GM21717 (cell line): ENCODE measurements around the gene CCDC74A.
"Not testable (repeated sequence)": the region's sequence is repeated elsewhere in the genome, so short reads cannot be mapped to it uniquely, and the experiment has no call there.

Experiments
- ATAC-seq: cut with Tn5 transposase; IDR thresholded peaks from one replicate; pipeline ENCODE4 v1.9.1; 2021; ENCODE audit warnings: mild to moderate bottlenecking, moderate library complexity; ENCODE audit not compliant: unreplicated experiment

CCDC74A gene

DNA sequence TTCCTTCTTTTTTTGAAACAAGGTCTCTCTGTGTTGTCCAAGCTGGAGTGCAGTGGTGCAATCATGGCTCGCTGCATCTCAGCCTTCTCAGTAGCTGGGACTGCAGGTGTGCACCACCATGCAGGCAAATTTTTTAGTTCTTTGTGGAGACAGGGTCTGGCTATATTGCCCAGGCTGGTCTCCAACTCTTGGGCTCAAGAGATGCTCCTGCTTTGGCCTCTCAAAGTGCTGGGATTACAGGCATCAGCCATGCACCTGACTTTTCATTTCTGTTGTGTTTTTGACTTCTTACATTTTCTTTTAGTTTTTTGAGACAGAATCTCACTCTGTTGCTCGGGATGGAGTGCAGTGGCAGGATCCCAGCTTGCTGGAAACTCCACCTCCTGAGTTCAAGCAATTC, 2.4 kb upstream of the CCDC74A start:
- ATAC-seq, result not testable (repeated sequence)

DNA sequence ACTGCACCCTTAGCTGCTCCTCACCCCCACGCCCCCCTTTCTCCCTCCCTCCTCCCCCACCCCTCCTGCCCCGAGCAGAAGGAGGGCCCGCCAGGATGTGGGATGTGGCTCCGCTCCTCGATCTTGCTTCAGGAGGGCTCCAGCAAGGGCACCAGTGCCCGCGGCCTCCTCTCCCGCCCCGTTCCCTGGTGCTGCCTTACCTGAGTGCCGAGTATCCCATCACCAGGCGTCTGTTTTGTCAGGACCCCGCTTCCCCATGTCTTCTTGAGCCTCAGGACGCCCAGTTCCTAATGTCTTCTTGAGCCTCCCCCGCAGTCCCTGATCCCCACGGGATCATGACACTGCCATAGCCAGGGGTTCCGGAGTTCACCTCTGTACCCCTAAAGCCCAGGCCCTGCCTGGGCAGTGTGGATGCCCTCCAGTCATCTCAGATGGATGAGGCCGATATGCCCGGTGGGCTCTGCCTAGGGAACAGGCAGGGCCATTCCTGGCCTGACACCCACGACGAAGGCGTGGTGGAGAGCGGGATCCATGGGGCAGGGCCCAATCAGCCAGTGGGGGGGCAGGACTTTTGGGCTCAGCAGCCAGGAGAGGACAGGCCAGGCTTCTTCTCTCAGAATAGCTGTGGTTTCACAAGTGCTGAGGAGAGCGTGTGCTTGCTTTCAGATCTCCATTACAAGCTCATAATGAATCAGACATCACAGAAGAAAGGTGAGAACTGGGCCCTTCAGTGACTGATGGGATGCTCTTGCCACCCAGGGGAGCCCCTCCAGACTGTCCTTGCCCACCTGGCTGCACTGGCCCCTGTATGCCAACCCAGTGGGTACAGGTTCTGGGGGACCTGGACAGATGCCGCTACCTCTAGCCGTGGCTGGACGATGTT, 1.5 kb downstream of the CCDC74A start:
- peak; percentile 73 for ATAC-seq

DNA sequence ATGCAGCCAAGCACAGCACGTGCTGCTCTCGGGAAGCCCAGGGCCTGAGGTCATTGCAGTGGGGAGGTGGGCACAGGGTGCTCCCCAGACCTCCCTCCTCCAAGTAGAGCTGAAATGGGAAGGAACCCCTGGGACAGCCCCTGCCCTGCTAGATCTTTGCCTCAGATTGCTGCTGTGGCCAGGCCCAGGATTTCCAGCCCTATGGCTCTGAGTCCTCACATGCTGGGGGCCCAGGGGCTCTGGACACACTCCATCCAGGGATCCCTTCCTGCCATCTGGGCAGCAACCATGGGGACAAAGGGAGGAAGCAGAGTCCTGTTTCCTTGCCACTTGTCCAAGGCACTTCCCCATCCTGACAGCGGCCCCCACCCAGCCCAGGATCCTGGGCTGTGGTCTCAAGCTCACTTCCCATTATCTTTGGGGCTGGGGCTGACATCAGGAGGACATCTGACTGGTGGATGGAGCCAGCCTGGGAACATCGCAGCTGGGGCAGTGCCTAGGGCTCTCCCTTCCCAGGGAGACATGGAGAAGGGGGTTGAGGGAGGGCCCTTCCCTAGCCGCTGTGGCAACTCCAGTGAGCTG, 2.3 kb downstream of the CCDC74A start:
- ATAC-seq, result not testable (repeated sequence)

DNA sequence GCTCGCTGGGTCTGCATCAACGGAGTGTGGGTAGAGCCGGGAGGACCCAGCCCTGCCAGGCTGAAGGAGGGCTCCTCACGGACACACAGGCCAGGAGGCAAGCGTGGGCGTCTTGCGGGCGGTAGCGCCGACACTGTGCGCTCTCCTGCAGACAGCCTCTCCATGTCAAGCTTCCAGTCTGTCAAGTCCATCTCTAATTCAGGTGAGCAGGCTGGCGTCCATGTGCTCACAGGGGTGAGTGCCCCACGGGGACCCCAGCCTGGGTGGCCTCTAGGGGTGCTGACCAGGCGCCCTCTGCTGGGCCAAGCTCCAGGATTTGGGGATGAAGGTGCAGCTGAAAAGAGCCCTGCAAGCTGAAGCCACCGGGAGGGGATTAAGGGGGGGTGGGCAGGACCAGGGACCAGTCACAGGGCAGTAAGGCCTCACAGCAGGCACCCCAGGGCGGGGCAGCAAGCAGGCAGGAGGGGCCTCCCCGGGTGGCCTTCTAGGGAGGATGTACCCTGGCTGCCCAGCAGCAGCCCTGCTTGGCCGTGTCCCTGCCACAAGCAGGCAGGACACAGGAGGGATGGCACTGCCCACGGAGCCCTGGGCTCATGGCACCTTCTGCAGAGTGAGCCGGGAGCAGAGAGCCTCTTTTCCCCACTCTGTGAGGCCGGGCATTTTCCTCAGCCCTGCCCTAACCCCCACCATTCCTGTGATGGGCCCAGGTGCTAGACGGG, 3.1 kb downstream of the CCDC74A start:
- ATAC-seq, result not testable (repeated sequence)

DNA sequence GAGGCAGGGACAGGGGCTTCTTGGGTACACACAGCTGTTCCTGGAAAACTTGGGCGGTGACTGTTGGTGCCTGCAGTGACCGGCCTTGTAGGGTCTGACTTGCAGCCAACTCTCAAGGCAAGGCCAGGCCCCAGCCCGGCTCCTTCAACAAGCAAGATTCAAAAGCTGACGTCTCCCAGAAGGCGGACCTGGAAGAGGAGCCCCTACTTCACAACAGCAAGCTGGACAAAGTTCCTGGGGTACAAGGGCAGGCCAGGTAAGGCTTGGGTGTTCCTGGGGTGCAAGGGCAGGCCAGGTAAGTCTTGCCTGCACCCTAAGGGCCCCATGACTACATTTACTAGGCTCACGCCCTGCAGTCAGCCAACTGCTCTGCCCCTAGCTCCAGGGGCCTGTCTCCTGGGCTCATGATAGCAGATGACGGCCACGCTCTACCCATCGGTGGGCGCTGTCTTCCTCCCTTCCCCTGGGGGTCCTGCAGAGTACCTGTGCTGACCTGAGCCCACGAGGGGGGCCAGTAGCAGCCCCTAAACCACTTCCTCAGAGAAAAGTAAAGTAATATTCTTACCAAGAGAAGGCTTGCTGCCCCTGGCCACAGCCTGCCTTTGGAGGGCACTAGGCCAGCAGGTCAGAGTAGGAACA, 4.0 kb downstream of the CCDC74A start:
- ATAC-seq, result not testable (repeated sequence)

DNA sequence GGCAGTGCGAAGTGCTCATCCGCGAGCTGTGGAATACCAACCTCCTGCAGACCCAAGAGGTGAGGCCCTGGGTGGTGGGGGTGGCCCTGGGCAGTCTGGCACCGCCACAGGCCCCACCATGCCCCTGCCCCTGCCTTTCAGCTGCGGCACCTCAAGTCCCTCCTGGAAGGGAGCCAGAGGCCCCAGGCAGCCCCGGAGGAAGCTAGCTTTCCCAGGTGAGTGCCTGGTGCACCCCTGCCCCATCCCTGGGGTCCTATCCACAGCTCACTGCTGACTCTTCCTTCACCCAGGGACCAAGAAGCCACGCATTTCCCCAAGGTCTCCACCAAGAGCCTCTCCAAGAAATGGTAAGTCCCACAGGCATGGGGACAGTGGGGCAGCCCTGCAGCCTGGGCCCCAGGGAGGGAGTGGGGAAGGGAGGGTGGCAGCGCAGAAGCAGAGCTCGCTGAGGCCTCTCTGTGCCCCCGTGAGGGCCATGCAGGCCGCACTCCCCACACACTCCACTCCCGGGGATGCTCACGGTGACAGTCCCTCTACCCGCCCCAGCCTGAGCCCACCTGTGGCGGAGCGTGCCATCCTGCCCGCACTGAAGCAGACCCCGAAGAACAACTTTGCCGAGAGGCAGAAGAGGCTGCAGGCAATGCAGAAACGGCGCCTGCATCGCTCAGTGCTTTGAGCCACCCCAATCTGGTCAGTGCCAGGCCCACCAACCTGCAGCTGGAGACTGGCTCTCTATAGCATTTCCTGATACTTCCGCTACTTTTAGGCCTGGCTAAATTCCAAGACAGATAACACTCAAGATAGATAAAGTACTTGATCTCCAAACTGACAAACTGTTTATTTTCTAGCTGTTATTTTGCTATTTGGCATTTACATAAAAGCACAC, 5.3 kb downstream of the CCDC74A start:
- ATAC-seq, result not testable (repeated sequence)

DNA sequence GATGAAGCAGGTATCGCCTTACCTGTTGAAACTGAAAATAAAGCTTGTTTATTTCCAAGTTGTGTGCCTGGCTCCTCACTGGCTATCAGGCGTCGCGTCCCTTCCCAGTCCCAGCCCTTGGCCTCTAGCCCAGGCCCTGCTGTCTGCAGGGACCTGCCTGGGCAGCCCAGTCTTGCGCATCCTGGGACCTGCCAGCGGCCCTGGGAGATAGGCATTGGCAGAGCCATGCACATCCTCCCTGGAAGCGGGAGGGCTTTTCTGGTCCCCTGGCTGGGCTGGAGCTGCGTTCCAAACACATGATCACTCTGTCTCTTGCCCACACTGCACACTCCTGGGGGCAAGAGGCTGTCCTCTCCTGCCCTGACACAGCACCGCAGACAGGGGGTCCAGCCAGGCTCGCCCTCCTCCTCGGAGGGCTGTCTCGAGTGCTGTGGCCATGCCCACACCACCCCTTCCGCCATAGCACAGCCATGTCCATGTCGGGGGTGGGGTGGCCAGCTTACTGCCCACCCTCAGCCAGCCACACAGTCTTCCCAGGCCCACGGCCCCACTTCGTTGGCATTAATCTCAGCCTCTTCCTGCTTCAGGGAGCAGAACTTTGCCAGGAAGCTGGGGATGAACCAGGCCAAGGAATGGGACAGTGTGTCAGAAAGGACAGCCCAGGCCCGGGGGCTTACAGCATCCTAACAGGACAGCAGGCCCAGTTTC, 6.1 kb downstream of the CCDC74A start:
- not testable (repeated sequence) for ATAC-seq

DNA sequence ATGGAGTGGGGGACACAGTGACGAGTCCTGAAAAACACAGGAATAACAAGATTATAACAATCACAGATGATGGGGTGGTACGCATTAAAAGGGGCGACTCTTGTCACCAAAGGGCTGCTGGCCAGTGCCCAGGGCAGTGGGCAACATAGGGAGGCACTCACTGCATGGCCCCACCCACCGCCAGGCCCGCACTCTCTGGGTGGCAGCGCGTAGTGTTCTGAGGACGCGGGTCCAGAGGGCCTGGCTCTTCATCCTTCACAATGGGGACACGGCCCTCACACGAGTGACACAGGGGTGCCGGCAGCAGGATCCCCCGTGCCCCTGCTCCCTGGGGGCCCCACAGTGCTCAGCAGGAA, 6.6 kb downstream of the CCDC74A start:
- ATAC-seq, result not testable (repeated sequence)

DNA sequence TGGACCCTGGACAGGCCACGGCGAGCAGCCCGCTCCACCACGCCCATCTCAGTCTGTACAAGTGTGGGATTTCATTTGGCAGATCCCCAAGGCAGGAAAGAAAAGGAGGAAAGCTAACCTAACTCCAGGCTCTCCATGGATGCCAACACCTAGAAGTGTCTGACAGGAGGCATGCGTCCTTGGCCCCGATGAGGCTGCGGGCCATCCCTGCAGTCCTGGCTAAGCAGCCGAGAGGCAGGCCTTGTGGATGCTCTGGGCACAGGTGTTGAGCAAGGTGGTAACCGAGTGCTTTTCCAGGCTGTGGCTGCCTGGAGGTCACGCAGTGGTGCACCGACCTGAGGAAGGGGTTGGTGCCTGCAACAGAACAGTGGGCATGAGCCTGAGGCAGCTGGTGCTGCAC, 7.3 kb downstream of the CCDC74A start:
- ATAC-seq, result not testable (repeated sequence)

DNA sequence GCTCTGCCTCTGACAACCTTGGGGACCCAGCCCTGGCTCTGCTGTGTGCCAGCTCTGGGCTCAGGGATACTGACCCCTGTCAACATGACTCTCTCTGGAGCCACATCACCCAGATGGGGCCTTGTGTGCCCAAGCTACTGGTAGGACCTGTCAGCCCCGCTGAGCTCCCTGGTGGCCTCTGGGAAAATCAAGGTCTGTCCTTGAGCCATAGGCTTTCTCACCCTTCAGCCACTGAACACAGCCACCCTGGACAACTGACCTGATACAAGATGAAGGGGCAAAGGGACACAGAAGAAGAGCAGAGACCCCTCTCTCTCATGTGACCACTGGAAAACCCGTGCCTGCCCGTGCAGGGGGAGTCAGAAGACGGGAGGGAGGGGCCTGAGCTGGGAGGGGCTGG, 7.8 kb downstream of the CCDC74A start:
- ATAC-seq, result no peak

DNA sequence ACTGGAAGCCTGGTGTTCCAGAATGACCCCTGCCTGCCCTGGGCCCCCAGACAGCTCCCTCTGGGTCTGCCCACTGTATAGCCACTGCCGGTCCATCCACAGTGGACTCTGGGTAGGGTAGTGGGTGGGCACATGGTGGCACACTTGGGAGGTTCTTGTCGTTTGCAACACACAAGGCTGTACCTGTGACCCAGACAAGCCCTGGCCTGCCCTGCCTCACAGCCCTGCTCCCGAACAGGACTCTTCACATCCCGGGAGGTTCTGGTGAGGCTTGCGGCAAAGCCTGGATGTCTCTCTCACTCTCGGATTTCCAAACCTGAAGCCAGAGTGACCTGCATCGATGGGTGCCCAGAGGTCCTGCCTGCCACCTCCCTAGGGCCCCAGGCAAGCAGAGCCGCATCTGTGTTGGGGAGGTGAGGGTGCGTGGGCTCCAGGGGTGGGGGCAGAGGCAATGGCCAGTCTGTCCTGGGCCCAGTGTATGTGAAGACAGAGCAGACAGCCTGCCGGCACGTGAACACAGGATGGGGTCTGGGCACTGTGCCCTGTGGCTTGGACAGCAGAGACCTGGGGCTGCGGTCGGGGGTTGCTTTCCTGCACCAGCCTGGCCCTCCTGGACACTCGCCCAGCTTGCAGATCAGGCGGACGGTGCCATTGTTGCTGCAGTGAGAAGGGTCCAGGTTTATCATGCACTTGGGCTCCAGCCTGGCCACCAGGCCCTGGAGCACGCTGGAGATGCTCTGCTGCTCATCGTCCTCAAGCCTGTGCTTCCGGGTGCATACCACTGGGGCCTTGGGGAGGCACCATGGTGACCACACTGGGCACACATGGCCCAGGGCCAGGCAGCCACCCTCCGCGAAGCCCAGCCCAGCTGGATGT, 8.5 kb downstream of the CCDC74A start:
- ATAC-seq, result not testable (repeated sequence)

DNA sequence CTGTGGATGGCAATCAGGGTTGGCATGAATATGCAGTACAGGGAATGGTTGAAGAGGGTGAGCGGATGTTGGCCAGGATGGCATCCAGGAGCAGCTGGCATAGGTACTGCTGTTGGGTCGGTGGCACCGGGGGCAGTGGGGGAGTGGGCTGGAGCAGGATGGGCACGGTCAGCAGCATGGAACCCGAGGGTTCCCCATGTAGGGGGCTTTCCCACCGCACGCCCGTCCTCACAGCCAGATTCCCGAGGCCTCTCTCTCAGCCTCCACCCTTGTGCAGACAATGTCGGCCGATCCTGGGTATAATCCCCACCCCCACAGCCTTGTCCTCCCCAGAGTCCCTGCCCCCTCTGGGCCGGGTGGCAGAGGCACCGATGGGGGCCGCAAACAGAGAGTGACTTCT, 9.2 kb downstream of the CCDC74A start:
- ATAC-seq, result not testable (repeated sequence)

DNA sequence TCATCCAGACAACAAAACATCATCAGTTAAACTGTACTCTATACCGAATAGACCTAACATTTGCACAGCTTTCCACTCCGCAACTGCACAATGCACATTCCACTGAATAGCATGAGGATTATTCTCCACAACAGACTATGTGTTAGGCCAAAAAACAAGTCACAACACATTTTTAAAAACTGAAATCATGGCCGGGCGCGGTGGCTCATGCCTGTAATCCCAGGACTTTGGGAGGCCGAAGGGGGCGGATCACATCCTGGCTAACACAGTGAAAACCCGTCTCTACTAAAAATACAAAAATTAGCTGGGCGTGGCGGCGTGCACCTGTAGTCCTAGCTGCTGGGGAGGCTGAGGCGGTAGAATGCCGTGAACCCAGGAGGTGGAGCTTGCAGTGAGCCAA, 11.2 kb downstream of the CCDC74A start:
- not testable (repeated sequence) for ATAC-seq

DNA sequence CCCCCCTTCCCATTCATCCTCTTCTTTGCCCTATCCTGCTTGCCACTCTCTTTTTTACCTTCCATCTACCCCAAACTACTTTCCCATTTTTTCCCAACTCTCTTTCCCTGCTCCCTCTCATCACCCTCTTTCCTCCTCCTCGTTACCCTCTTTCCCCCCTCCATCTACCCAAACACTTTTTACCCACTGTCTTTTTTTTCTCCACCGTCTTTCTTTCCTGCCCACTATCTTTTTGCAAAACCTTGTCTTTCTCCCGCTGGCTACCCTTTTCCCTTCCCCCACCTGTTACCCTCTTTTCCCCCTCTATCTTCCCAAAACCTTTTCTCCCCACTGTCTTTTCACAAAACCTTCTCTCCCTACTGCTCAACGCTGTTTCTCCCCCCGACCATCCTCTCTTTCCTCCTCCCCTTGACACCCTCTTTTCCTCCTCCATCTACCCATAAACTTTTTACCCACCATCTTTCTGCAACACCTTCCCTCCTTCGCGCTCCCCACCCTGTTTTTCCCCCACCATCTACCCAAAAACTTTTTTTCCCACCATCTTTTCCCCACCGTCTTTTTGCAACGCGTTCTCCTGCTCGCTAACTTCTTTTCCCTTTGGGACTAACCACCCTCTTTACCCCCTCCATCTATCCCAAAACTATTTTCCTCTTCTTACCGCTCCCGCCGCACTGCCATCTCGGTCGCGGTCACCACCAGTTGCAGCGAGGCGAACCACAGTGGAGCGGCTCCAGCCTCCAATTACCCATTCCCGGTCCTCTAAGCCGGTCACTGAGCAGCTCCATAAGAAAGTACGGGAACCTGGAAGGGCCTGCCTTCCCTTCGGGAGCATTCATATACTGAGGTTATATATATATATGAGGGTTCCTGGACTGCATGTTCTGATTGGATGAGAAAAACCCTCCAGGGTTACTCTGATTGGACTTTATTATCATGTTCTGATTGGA, 15.0 kb downstream of the CCDC74A start:
- no peak for ATAC-seq

DNA sequence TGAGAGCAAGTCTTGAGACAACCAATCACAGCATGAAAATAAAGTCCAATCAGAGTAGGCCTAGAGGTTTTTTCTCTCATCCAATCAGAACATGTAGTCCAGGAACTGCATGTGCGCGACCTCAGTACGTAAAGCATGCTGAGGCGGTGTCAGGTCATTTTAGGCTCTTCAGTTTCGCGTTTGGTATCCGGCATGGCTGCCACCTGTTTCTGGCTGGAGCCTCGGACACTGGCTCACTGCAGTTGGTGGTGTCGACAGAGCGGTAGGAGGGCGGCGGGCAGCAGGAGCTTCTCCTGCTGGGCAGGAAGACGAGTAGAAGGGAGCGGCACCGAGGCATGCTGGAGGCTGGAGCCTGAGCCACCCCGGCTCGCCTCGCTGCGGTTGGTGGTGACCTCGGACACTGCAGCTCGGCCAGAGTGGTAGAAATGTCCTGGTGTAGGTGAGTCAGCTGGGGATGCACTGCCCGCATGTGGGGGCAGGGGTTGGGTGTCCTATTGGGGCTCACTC, 15.8 kb downstream of the CCDC74A start:
- ATAC-seq, result no peak

DNA sequence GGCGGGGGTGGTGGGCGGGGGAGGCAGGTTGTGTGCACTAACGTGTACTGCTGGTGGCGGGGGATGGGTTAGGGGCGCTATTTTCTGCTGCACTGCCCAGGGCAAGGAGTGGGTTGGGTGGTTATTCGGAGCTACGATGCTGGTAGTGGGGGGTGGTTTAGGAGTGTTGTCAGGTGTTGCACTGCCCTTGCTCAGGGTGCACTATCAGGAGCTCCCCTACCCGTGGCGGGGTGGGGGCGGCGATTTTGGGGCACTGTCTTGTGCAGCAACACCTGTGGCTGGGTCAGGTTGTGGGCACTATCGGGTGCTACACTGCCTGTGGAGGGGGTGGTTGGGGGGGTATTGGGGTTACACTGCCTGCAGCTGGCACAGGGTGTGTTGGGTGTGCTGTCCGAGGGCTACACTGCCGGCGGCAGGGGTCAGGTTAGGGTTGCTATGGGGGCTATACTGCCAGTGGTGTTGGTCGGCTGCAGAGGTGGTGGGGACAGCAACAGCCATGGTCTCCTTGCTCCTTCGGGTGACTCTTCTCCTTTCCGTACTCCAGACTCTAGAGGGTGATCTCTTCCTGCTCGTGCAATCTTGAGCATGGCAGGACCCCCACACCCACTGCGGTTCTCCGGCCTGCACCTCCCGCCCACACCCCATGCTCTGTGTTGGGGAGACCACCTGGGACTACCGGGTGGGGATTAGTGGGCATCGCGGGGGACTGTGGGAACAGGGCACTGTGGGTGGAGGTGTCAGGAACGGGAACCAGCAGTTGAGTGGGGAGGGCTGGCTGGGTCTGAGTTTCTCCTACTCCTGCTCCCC, 16.5 kb downstream of the CCDC74A start:
- ATAC-seq, result not testable (repeated sequence)

DNA sequence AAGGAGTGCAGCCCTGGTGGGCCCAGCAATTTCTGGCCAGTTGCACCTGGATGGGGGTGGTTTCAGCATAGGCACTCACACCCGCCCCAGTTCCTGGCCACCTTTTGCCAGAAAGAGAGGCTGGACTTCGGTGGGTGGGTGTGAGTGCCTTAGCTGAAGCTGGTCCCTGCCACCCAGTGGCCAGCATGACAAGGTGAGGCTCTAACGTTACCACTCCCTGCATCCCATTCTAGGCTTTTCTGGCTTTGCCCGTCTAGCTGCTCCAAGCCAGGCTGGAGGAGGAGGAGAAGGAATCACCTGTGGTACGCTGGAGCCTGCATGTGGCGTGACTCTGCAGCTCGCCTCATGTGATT, 17.1 kb downstream of the CCDC74A start:
- ATAC-seq, result not testable (repeated sequence)
